Mesenchymal stem cell (in vitro differentiated cells and primary cell): ENCODE data around the gene FBXL7.

Experiments used
- DNase-seq: peaks from one replicate; pipeline ENCODE4 v3.0.0-alpha.2; 2013
- H2AFZ ChIP-seq: one replicate; pipeline ENCODE4 v1.6.1; 2013; ENCODE audit warnings: low read depth, mild to moderate bottlenecking, control low read depth, inconsistent platforms, low read length, moderate library complexity
- H2AK5ac ChIP-seq: 2 replicates; pipeline ENCODE4 v1.6.1; 2013; ENCODE audit warnings: low read length, moderate library complexity, mild to moderate bottlenecking, inconsistent platforms; ENCODE audit not compliant: severe bottlenecking
- H2BK120ac ChIP-seq: one replicate; pipeline ENCODE4 v1.6.1; 2013; ENCODE audit warnings: low read depth, mild to moderate bottlenecking, inconsistent platforms, low read length, moderate library complexity
- H2BK12ac ChIP-seq, 2 experiments: one replicate each; pipeline ENCODE4 v1.6.1; 2013; ENCODE audit warnings: inconsistent platforms in 2 of 2, low read length in 2 of 2, mild to moderate bottlenecking in 2 of 2, moderate library complexity in 2 of 2, control low read depth in 1 of 2
- H2BK15ac ChIP-seq: one replicate; pipeline ENCODE4 v1.6.1; 2013; ENCODE audit warnings: mild to moderate bottlenecking, low read depth, inconsistent platforms; ENCODE audit not compliant: poor library complexity, severe bottlenecking
- H2BK5ac ChIP-seq: 2 replicates; pipeline ENCODE4 v1.6.1; 2013; ENCODE audit warnings: low read depth, mild to moderate bottlenecking, low read length, control low read depth, inconsistent platforms; ENCODE audit not compliant: poor library complexity, severe bottlenecking
- H3K14ac ChIP-seq, 2 experiments: one replicate each; pipeline ENCODE4 v1.6.1; 2013; ENCODE audit warnings: inconsistent platforms in 2 of 2, low read length in 2 of 2, control low read depth in 1 of 2, mild to moderate bottlenecking in 1 of 2, moderate library complexity in 1 of 2
- H3K18ac ChIP-seq, 2 experiments: one replicate each; pipeline ENCODE4 v1.6.1; 2013; ENCODE audit warnings: inconsistent platforms in 2 of 2, low read length in 2 of 2, control low read depth in 1 of 2, low read depth in 1 of 2, mild to moderate bottlenecking in 1 of 2
- H3K23ac ChIP-seq, 2 experiments: one replicate each; pipeline ENCODE4 v1.6.1; 2013; ENCODE audit warnings: inconsistent platforms in 2 of 2, low read length in 2 of 2, mild to moderate bottlenecking in 2 of 2, moderate library complexity in 2 of 2, control low read depth in 1 of 2
- H3K27ac ChIP-seq: 2 replicates; pipeline ENCODE4 v1.5.1; 2013; ENCODE audit warnings: mild to moderate bottlenecking, moderate library complexity, low read length, control low read depth, inconsistent platforms; ENCODE audit not compliant: poor library complexity, severe bottlenecking
- H3K27me3 ChIP-seq, 2 experiments: 2 replicates each; pipeline versions ENCODE4 v1.6.1 to v1.7.0; 2013; ENCODE audit warnings: low read length in 2 of 2, mild to moderate bottlenecking in 2 of 2, moderate library complexity in 2 of 2, control low read depth in 1 of 2, inconsistent platforms in 1 of 2; ENCODE audit not compliant: control insufficient read depth in 1 of 2, insufficient read depth in 1 of 2
- H3K36me3 ChIP-seq, 2 experiments: 2 replicates each; pipeline versions ENCODE4 v1.6.1 to v1.7.0; 2013; ENCODE audit warnings: low read length in 2 of 2, control low read depth in 1 of 2, inconsistent platforms in 1 of 2, low read depth in 1 of 2, mild to moderate bottlenecking in 1 of 2; ENCODE audit not compliant: insufficient read depth in 2 of 2, control insufficient read depth in 1 of 2
- H3K4ac ChIP-seq, 2 experiments: one replicate each; pipeline ENCODE4 v1.6.1; 2013; ENCODE audit warnings: inconsistent platforms in 2 of 2, low read length in 2 of 2, mild to moderate bottlenecking in 2 of 2, moderate library complexity in 2 of 2, control low read depth in 1 of 2, low read depth in 1 of 2
- H3K4me1 ChIP-seq: 2 replicates; pipeline ENCODE4 v1.6.1; 2013; ENCODE audit warnings: low read depth, low read length, control low read depth; ENCODE audit not compliant: control insufficient read depth, insufficient read depth
- H3K4me2 ChIP-seq: 2 replicates; pipeline ENCODE4 v1.6.1; 2013; ENCODE audit warnings: low read length, mild to moderate bottlenecking, inconsistent platforms; ENCODE audit not compliant: poor library complexity, severe bottlenecking
- H3K4me3 ChIP-seq, 2 experiments: 2 replicates each; pipeline versions ENCODE4 v1.5.1 to v1.7.0; 2013; ENCODE audit warnings: low read length in 2 of 2, mild to moderate bottlenecking in 2 of 2, control low read depth in 1 of 2, low read depth in 1 of 2; ENCODE audit not compliant: insufficient read depth in 1 of 2
- H3K79me1 ChIP-seq: replicated peaks from 2 replicates; pipeline ENCODE4 v1.6.1; 2013; ENCODE audit warnings: mild to moderate bottlenecking, control low read depth, low read length, inconsistent platforms; ENCODE audit not compliant: poor library complexity, severe bottlenecking
- H3K9ac ChIP-seq: 2 replicates; pipeline ENCODE4 v1.7.0; 2013; ENCODE audit warnings: mild to moderate bottlenecking, low read length, moderate library complexity
- H3K9me3 ChIP-seq: 2 replicates; pipeline ENCODE4 v1.7.0; 2013; ENCODE audit warnings: mild to moderate bottlenecking, low read length; ENCODE audit not compliant: control insufficient read depth
- H4K8ac ChIP-seq: one replicate; pipeline ENCODE4 v1.6.1; 2013; ENCODE audit warnings: inconsistent platforms, mild to moderate bottlenecking, low read length, moderate library complexity
- H4K91ac ChIP-seq: one replicate; pipeline ENCODE4 v1.6.1; 2013; ENCODE audit warnings: mild to moderate bottlenecking, low read length, inconsistent platforms
- WGBS: methylation state at CpG from one replicate; pipeline ENCODE4 v1.1.7; 2013; ENCODE audit warnings: mixed read lengths; 5-methylcytosine and 5-hydroxymethylcytosine counted together

Gene FBXL7

GRCh38 chr5:15564957-15565356, 65.0 kb downstream of the FBXL7 start:
- Histone ChIP-seq H3K4me2 (no peak overlapping the region), H3K23ac (no peak overlapping the region), H2AK5ac (no peak overlapping the region), H3K9me3 (peaks cover 11% of the 10 kb centered on the region), H3K9ac (no peak overlapping the region), H2BK12ac (no peak overlapping the region), H2BK120ac (no peak overlapping the region), H2BK15ac (no peak overlapping the region), H3K18ac (no peak overlapping the region), H3K4me3 (no peak overlapping the region), H3K79me1 (peaks cover 8% of the 10 kb centered on the region), H3K27ac (no peak overlapping the region), H4K8ac (no peak overlapping the region), H3K14ac (no peak overlapping the region), H3K36me3 (peaks cover 0 to 13% of the 10 kb centered on the region in 2 experiments), H2AFZ (no peak overlapping the region), H3K27me3 (no peaks in the 10 kb centered on the region), H3K4me1 (no peaks in the 10 kb centered on the region), H2BK5ac (no peak overlapping the region), H3K4ac (no peak overlapping the region), H4K91ac (no peak overlapping the region)
- DNase-seq: no peak
- WGBS: no CpG with 5 or more reads among the region's 1 CpG

GRCh38 chr5:15566306-15566705, 66.3 kb downstream of the FBXL7 start:
- Histone ChIP-seq H2BK15ac (no peak overlapping the region), H3K27me3 (no peaks in the 10 kb centered on the region), H3K4ac (no peak overlapping the region), H3K4me3 (no peak overlapping the region), H2BK5ac (no peak overlapping the region), H2BK12ac (no peak overlapping the region), H3K9me3 (peaks cover 7% of the 10 kb centered on the region), H2AK5ac (no peak overlapping the region), H3K23ac (no peak overlapping the region), H2BK120ac (no peak overlapping the region), H3K36me3 (peaks cover 0 to 6% of the 10 kb centered on the region in 2 experiments), H3K79me1 (peaks cover 10% of the 10 kb centered on the region), H3K4me1 (no peaks in the 10 kb centered on the region), H3K14ac (no peak overlapping the region), H4K91ac (no peak overlapping the region), H2AFZ (no peak overlapping the region), H3K9ac (no peak overlapping the region), H3K27ac (no peak overlapping the region), H3K18ac (no peak overlapping the region), H4K8ac (no peak overlapping the region), H3K4me2 (no peak overlapping the region)
- WGBS: 100% methylated on average over 2 of the region's 4 CpGs
- no peak for DNase-seq

- no peak overlapping the region for H2BK12ac ChIP-seq
- no peak overlapping the region for H3K14ac ChIP-seq
- H3K18ac ChIP-seq: no peak overlapping the region
- H3K23ac ChIP-seq: no peak overlapping the region
- no peak overlapping the region for H2AK5ac ChIP-seq
- no peak overlapping the region for H3K9ac ChIP-seq
- H3K9me3 ChIP-seq: peaks cover 2% of the 10 kb centered on the region
- no peak overlapping the region for H2AFZ ChIP-seq
- no peaks in the 10 kb centered on the region for H3K27me3 ChIP-seq
- no peak overlapping the region for H3K4ac ChIP-seq
- H3K4me2 ChIP-seq: no peak overlapping the region
- no peak overlapping the region for H3K27ac ChIP-seq
- H3K4me1 ChIP-seq: no peaks in the 10 kb centered on the region
- H3K79me1 ChIP-seq: peaks cover 14% of the 10 kb centered on the region
- H2BK120ac ChIP-seq: no peak overlapping the region
- no peak overlapping the region for H4K91ac ChIP-seq
- H3K4me3 ChIP-seq: no peak overlapping the region
- no peak overlapping the region for H2BK15ac ChIP-seq
- H4K8ac ChIP-seq: no peak overlapping the region
- DNase-seq: no peak
- H3K36me3 ChIP-seq: peaks cover 0 to under 1% of the 10 kb centered on the region in 2 experiments
- no peak overlapping the region for H2BK5ac ChIP-seq
Measured at GRCh38 chr5:15566789-15567188, 66.8 kb downstream of the FBXL7 start.

- WGBS: over 99% methylated on average over 5 of the region's 5 CpGs
- Histone ChIP-seq H3K9ac (no peak overlapping the region), H4K91ac (no peak overlapping the region), H3K9me3 (no peaks in the 10 kb centered on the region), H3K14ac (no peak overlapping the region), H2BK5ac (no peak overlapping the region), H3K27ac (no peak overlapping the region), H3K27me3 (no peaks in the 10 kb centered on the region), H3K18ac (no peak overlapping the region), H3K23ac (no peak overlapping the region), H3K79me1 (peaks cover 21% of the 10 kb centered on the region), H2AK5ac (no peak overlapping the region), H2BK15ac (no peak overlapping the region), H2BK12ac (no peak overlapping the region), H2AFZ (no peak overlapping the region), H3K4me1 (no peaks in the 10 kb centered on the region), H4K8ac (no peak overlapping the region), H3K4ac (no peak overlapping the region), H3K4me2 (no peak overlapping the region), H3K36me3 (no peaks in the 10 kb centered on the region), H2BK120ac (no peak overlapping the region), H3K4me3 (no peak overlapping the region)
- no peak for DNase-seq
Measured at GRCh38 chr5:15570491-15570890, 70.5 kb downstream of the FBXL7 start.
